ENCODE measurements around the gene ITPK1. TPM values are rescaled to one million over a fixed set of nuclear protein-coding genes. Genes with fewer than 3 reads are reported as not detected.

The ITPK1 gene
- total and polyA plus RNA-seq, 2 donors (not counting 3 experiments of a cell fraction or from before 2014, with no cell fraction given): 39.6 to 51.8 TPM

DNA sequence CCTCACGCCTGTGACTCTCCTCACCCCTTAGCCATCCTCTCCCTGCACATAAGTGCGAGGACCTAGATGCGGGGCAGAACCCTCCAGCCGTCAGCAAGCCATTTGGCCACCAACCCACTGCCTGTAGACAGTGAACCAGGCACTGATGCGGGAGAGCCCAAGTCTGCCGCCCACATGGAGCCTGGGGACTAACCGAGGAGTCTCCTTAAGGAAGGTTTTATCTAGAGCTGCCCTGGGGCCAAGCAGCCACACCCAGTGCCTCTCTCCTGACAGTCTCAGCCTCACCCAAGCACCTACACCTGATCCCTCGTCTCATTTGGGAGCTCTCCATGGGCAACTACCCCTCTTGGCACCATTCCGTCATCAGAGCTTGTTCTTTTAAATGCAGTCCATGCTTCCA, 120.1 kb downstream of the ITPK1 start:
- no TSS peak for BruUV-seq (replicated peaks)
- Histone ChIP-seq H3K27me3 (ENCODE audit: control insufficient read depth in 2 of 2, insufficient read depth in 2 of 2, low read length in 2 of 2) (no peaks in the 10 kb centered on the region), H3K4me3 (replicated peaks in 1 of 3; ENCODE audit: insufficient read depth in 1 of 3, low read depth in 1 of 3, low read length in 3 of 3) (no peak overlapping the region), H3K9me3 (replicated peaks; ENCODE audit: control insufficient read depth, insufficient read depth, low read length) (no peaks in the 10 kb centered on the region), H3K36me3 (ENCODE audit: control insufficient read depth in 2 of 2, extremely low read depth in 1 of 2, insufficient read depth in 2 of 2, low read length in 2 of 2) (no peaks in the 10 kb centered on the region), H3K4me1 (ENCODE audit: control insufficient read depth, extremely low read depth, insufficient read depth, low read length) (no peaks in the 10 kb centered on the region), H2AFZ (ENCODE audit: low read depth, low read length) (no peak overlapping the region), H3K9me1 (replicated peaks; ENCODE audit: control insufficient read depth, extremely low read depth, insufficient read depth, low read length) (no peaks in the 10 kb centered on the region), H3K79me2 (ENCODE audit: control insufficient read depth, insufficient read depth, low read length) (no peaks in the 10 kb centered on the region), H3K4me2 (ENCODE audit: insufficient read depth, low read length) (no peak overlapping the region), H4K20me1 (replicated peaks; ENCODE audit: control insufficient read depth, extremely low read depth, insufficient read depth, low read length) (no peaks in the 10 kb centered on the region), H3K9ac (replicated peaks; ENCODE audit: extremely low read depth, insufficient read depth, low read length) (no peak overlapping the region), H3K27ac (ENCODE audit: insufficient read depth, low read depth, low read length) (no peak overlapping the region)
- FAIRE-seq: no peak
- CTCF ChIA-PET: interaction anchor here (1.0 kb wide), 1 partner anchor 118 kb away, joined by 4 read pairs; no protein-coding TSS in a partner anchor
- intact Hi-C loops (cut with micrococcal nuclease): no loop called here
- TF ChIP-seq EZH2 (IDR thresholded peaks at IDR 0.05; ENCODE audit: borderline replicate concordance, low read depth, low read length, severe bottlenecking) (no peak), MYC (IDR thresholded peaks at IDR 0.05; ENCODE audit: low read depth, low read length) (no peak), POLR2A (IDR thresholded peaks at IDR 0.05; ENCODE audit: low read depth, low read length) (no peak)
- TF ChIP-seq, protein P1, sequence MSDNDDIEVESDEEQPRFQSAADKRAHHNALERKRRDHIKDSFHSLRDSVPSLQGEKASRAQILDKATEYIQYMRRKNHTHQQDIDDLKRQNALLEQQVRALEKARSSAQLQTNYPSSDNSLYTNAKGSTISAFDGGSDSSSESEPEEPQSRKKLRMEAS (IDR thresholded peaks at IDR 0.05; ENCODE audit: insufficient read depth, insufficient read length): no peak
- TF ChIP-seq, protein P2, sequence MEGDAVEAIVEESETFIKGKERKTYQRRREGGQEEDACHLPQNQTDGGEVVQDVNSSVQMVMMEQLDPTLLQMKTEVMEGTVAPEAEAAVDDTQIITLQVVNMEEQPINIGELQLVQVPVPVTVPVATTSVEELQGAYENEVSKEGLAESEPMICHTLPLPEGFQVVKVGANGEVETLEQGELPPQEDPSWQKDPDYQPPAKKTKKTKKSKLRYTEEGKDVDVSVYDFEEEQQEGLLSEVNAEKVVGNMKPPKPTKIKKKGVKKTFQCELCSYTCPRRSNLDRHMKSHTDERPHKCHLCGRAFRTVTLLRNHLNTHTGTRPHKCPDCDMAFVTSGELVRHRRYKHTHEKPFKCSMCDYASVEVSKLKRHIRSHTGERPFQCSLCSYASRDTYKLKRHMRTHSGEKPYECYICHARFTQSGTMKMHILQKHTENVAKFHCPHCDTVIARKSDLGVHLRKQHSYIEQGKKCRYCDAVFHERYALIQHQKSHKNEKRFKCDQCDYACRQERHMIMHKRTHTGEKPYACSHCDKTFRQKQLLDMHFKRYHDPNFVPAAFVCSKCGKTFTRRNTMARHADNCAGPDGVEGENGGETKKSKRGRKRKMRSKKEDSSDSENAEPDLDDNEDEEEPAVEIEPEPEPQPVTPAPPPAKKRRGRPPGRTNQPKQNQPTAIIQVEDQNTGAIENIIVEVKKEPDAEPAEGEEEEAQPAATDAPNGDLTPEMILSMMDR (IDR thresholded peaks at IDR 0.05; ENCODE audit: extremely low read depth in 1 of 2, insufficient read depth in 1 of 2, low read depth in 1 of 2, low read length in 2 of 2): no peak
- POLR2A ChIA-PET: no interaction called here
- dilution Hi-C loops (cut with MboI; ENCODE audit: extremely low pct_ligation_motif_present, low sequenced_read_pairs): no loop called here
- no peak for DNase-seq (ENCODE audit: low read depth, low spot score)

GRCh38 chr14:92994942-92995341, 120.8 kb downstream of the ITPK1 start:
- H3K27me3 ChIP-seq (ENCODE audit: control insufficient read depth in 2 of 2, insufficient read depth in 2 of 2, low read length in 2 of 2): no peaks in the 10 kb centered on the region
- H3K9me3 ChIP-seq (replicated peaks; ENCODE audit: control insufficient read depth, insufficient read depth, low read length): no peaks in the 10 kb centered on the region
- no peak overlapping the region for H2AFZ ChIP-seq (ENCODE audit: low read depth, low read length)
- H3K4me1 ChIP-seq (ENCODE audit: control insufficient read depth, extremely low read depth, insufficient read depth, low read length): no peaks in the 10 kb centered on the region
- intact Hi-C loops (cut with micrococcal nuclease): no loop called here
- no peaks in the 10 kb centered on the region for H3K36me3 ChIP-seq (ENCODE audit: control insufficient read depth in 2 of 2, extremely low read depth in 1 of 2, insufficient read depth in 2 of 2, low read length in 2 of 2)
- FAIRE-seq (no peak), DNase-seq (ENCODE audit: low read depth, low spot score) (no peak)
- H3K9me1 ChIP-seq (replicated peaks; ENCODE audit: control insufficient read depth, extremely low read depth, insufficient read depth, low read length): no peaks in the 10 kb centered on the region
- no peaks in the 10 kb centered on the region for H4K20me1 ChIP-seq (replicated peaks; ENCODE audit: control insufficient read depth, extremely low read depth, insufficient read depth, low read length)
- H3K4me3 ChIP-seq (replicated peaks in 1 of 3; ENCODE audit: insufficient read depth in 1 of 3, low read depth in 1 of 3, low read length in 3 of 3): no peak overlapping the region
- dilution Hi-C loops (cut with MboI; ENCODE audit: extremely low pct_ligation_motif_present, low sequenced_read_pairs): no loop called here
- ChIA-PET CTCF (no interaction called here), POLR2A (no interaction called here)
- H3K9ac ChIP-seq (replicated peaks; ENCODE audit: extremely low read depth, insufficient read depth, low read length): no peak overlapping the region
- H3K27ac ChIP-seq (ENCODE audit: insufficient read depth, low read depth, low read length): no peak overlapping the region
- TF ChIP-seq GATA2 (IDR thresholded peaks at IDR 0.05; ENCODE audit: insufficient read depth, insufficient read length, low read depth, low read length) (no peak), FOS (IDR thresholded peaks at IDR 0.05; ENCODE audit: borderline replicate concordance, insufficient read depth, low read length) (no peak), JUN (IDR thresholded peaks at IDR 0.05; ENCODE audit: borderline replicate concordance, insufficient read depth, insufficient read length, low read depth) (no peak), POLR2AphosphoS5 (IDR thresholded peaks at IDR 0.05; ENCODE audit: insufficient read depth, low read depth, low read length) (no peak), EZH2 (IDR thresholded peaks at IDR 0.05; ENCODE audit: borderline replicate concordance, low read depth, low read length, severe bottlenecking) (no peak), POLR2A (IDR thresholded peaks at IDR 0.05; ENCODE audit: low read depth, low read length) (no peak), MYC (IDR thresholded peaks at IDR 0.05; ENCODE audit: low read depth, low read length) (no peak)
- TF ChIP-seq, protein P2 (IDR thresholded peaks at IDR 0.05; ENCODE audit: extremely low read depth in 1 of 2, insufficient read depth in 1 of 2, low read depth in 1 of 2, low read length in 2 of 2): no peak
- TF ChIP-seq, protein P1 (IDR thresholded peaks at IDR 0.05; ENCODE audit: insufficient read depth, insufficient read length): no peak
- BruUV-seq (replicated peaks): no TSS peak
- no peak overlapping the region for H3K4me2 ChIP-seq (ENCODE audit: insufficient read depth, low read length)
- no peaks in the 10 kb centered on the region for H3K79me2 ChIP-seq (ENCODE audit: control insufficient read depth, insufficient read depth, low read length)
